22Rv1 (cell line): ENCODE data around the gene RRAS2.

Source experiments
- CTCF ChIP-seq: fragments of 450-650 bp; IDR thresholded peaks from 2 replicates; pipeline ENCODE4 v1.5.1; 2017; ENCODE audit warnings: mild to moderate bottlenecking
- ZFX ChIP-seq: fragments of 450-650 bp; IDR thresholded peaks from 2 replicates; pipeline ENCODE4 v1.6.1; 2017; ENCODE audit warnings: antibody characterized with exemption, borderline replicate concordance

- TF ChIP-seq CTCF: no peak
- TF ChIP-seq ZFX: no peak
Measured at GRCh38 chr11:14342906-14343305, 16.1 kb downstream of the RRAS2 start.
